ENCODE measurements around the gene SLC51A.

The SLC51A gene

GRCh38 chr3:196217307-196218154 lies 1.2 kb downstream of the SLC51A start:
- DNase-seq: no peak

DNA sequence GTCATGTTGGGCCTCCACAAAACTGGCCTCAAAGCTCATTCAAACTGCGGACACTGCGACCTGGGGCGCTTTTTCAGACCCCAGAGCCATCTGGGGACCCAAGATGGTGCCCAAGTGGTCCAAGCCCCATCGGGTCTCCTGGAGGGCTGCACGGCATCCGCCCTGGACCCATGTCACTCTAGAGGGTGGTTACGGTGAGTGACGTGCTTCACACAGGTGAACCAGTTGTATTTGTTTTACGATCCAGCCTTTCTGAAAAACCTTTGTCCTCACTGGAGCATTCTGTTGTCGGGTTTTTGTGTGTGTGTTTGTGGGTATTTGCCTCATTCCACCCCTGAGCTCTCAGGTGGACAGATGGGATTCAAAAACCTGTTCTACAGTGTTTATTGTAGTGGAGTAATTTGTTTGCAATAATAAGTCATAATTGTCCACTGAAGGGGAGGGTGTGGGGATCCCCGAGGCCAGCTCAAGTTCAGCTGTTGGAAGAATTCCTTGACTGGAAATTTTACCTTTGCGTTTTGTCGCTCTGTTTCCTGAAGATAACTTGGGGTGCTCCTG lies 1.9 kb downstream of the SLC51A start:
- no peak for DNase-seq

DNA sequence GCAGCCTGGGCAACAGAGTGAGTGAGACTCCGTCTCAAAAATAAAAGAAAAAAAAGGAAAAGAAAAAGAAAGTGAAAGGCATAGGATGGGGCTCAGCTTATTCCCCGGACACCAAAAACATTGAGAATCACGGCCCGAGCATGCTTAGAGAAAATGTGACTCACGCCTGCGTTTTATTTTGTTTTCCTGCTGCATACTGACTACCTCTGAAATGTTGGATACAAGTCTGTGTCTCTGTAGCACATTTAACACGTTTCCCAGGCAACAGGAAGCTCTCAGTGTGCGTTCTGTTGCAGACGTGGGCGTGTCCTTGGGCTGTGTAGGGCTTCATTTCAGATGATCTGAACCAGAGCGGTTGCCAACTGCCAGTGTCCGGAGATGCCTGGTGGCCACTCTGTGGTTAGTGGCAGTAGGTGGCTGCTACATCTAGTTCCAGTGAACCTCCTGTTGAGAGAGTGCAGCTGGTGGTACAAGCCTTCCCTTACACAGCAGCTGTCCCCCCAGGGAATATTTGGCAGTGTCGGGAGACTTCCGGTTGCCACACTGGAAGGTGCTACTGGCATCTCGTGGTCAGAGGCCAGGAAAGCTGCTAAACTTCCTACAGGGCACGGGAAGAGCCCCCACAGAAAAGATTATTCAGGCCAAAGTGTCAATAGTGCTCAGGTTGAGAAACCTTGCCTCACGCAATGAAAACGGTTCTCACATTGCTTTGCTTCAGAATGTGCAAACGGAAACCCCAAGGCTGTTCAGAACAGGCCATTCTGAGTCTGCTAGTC lies 3.0 kb downstream of the SLC51A start:
- DNase-seq: peak; percentile 32 to 37

DNA sequence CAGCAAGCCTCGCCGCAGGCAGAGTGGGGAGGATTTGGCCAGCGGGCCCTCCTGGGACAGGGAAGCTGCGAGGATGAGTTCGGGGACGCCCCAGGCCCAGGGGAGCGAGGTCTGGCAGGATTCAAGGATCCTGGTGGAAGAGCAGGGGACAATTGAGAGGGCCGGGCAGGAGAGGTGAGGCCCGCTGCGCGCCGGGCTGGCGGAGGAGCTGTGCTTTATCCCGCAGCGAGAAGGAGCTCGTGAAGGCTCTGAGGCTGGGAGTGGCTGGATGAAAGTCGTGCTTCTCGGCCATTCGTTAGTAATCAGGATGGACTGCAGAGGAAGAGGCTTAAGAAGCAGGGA lies 3.6 kb downstream of the SLC51A start:
- DNase-seq: no peak

DNA sequence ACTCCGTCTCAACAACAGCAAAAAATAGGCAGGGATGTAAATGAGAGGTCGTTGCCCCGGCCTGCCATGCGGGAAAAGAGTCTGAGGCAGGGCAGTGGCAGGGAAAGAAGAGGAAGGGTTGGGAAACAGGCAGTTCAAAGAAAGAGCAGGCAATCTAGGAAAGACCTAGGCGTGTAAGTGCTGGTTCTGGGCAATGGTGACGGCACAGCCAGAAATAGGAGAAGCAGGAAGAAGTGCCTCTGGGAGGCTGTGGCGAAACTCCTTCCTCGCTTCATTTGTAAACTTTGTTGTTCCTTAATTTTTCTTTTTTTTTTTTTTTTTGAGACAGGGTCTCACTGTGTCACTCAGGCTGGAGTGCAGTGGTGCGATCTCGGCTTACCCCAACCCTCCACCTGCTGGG lies 4.3 kb downstream of the SLC51A start:
- DNase-seq: no peak

DNA sequence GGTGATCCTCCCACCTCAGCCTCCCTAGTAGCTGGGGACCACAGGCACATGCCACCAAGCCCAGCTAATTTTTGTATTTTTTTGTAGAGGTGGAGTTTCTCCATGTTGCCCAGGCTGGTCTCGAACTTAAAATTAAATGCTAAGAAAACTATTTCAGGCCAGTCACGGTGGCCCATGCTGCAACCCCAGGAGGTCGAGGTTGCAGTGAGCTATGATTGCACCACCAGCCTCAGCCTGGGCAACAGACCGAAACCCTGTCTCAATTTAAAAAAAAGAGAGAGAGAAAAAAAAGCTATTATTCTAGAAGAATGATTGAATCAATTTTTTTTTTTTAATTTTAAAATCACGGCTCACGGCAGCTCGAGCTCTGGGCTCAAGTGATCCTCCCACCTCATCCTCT lies 4.7 kb downstream of the SLC51A start:
- no peak for DNase-seq

- DNase-seq: no peak
These were observed 6.7 kb downstream of the SLC51A start for GRCh38 chr3:196222876-196223595.

GRCh38 chr3:196225086-196225485 lies 8.8 kb downstream of the SLC51A start:
- DNase-seq: no peak

DNA sequence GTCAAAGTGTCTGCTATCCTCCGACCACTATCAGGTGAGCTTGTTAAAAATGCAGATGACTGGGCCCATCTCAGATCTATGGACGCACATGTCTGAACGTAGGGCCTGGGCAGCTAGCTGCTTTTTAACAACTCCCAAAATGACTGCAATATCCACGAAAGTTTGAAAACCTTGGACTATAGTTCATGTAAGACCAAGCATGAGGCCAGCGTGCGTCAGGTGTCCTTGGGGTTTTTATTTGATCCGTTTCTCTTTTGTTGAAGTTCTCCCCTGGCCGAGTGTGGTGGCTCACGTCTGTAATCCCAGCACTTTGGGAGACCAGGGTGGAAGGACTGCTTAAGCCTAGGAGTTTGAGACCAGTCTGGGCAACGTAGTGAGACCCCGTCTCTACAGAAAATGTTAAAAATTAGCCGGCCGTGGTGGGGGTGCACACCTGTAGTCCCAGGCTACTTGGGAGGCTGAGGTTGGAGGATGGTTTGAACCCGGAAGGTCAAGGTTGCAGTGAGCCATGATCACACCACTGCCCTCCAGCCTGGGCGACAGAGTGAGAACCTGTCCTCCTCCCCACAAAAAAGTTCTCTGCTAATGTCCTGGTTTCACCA lies 9.5 kb downstream of the SLC51A start:
- DNase-seq: no peak

DNA sequence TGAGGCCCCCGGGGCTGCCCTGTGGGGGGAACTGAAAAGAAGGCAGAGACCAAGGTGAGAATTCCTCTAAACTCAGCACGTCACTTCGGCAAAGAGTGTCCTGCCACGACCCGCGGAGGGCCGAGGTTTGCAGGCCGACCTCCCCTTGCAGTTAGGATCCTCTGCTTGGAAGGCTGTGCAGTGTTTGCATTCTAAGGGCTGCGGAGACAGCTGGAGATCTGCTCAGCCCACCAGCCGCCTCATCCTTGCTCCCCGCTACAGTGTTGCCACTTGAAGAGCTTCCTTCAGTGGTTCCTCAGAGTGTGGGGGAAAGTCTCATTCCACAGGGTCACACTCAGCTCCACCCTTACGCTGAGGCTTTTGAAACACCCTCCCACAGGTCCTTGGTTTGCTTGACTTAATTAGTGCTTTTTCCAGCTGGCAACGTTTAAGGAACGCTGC lies 10.8 kb downstream of the SLC51A start:
- no peak for DNase-seq

DNA sequence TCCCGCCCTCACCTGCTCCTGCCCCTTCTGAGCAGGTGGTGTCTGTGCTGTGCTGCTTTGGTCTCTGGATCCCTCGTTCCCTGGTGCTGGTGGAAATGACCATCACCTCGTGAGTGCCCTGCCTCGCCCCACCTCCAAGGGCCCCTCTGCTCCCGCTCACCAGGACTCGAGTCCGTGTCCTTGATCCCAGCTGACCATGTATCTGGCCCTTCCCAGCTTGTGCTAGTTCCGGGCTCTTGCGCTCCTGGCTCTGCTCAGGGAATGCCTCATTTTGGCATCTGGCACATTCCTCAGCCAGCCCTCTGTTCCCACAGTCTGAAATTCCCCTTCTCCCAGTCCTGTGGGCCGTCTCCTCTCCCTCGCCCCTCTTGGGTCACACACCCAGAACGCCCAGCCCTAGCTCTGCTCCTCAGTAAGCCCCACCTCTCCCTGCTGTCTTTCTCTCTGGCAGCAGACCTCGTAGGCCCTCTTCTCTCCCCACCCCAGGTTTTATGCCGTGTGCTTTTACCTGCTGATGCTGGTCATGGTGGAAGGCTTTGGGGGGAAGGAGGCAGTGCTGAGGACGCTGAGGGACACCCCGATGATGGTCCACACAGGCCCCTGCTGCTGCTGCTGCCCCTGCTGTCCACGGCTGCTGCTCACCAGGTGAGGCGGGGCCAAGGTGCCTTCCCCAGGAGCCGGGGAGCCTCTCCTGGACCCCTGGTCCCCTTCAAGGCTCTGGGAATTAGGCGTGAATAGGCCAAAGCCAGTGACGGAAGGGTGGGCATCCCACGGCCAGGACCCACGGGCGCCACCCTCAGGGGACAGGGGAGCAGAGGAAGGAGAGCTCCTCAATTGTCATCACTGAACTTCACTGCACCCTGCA lies 11.5 kb downstream of the SLC51A start:
- DNase-seq: no peak

DNA sequence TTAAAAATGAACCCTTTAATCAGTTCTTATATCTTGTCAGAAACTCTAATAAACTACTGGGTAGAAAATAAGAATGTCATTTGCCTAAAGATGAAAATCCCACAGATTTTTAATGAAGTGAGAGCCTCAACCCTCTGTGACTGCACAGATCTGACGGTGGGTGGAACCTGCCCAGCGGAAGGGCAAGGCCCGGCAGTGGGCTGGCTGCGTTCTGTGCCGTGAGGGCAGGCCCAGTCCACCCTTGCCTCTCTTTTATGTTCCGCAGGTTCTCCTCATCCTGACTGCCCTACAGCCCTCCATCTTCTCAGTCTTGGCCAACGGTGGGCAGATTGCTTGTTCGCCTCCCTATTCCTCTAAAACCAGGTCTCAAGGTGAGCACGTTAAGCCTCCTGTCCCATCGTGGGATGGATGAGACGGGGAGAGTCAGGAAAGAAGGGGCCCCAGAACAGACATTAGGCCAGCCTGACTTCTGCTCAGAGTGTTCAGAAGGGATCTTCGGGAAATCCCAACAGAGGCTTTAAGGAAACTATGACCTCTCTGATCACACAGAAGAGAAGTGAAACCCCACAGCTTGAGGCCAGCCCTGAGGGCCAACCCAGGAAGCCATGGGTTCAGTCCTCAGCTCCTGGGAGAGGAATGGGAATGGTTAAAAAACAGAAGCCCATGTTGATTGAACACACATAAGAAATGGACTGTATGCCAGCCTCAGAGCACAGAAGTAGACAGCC lies 16.0 kb downstream of the SLC51A start:
- no peak for DNase-seq

DNA sequence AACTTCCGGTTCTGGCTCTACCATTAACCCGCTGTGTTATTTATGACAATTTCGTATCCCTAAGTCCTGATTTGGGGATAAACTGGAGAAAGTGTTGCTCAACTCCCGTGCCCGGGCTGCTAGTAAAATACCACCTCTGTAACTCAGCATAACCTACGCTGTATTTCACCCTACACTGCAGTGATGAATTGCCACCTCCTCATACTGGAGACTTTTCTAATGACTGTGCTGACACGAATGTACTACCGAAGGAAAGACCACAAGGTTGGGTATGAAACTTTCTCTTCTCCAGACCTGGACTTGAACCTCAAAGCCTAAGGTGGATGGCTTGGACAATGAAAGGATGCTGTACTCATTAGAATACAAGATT lies 16.5 kb downstream of the SLC51A start:
- DNase-seq: no peak

DNA sequence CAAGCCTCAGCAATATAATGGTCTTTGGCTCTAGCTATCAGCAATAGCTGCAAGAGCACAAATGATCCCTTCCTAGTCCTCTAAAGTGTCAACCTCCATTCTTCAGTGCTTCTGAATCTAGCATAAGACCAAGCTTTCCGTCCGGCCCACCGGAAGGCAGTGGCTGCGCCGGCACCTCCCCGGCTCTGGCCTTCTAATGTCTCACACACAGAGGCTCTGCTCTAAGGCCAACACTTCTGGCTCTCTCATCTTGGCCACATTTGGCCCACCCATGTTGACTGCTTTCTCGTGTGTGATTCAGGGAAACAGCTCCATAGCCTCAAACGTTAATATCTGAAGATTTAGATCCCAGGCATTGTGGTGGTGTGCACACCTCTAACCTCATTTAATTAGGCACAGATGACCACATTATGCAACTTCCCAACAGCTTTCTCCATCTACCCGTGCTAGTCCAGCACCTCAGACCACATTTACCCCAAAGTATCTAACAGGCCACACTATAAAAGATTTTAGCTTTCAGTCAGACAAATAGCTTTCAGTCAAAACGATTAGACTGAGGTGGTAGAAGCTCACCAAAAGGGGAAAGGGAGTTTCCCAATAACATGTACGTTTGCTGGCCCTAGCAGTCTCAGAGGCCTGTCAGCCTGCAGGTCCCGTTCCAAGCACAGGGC lies 19.3 kb downstream of the SLC51A start:
- no peak for DNase-seq

GRCh38 chr3:196236223-196236622 lies 19.9 kb downstream of the SLC51A start:
- no peak for DNase-seq

GRCh38 chr3:196237203-196237602 lies 20.9 kb downstream of the SLC51A start:
- peak in 1 of 2 experiments; percentile 8 for DNase-seq

GRCh38 chr3:196238612-196239560 lies 22.6 kb downstream of the SLC51A start:
- DNase-seq: no peak

GRCh38 chr3:196240424-196240823 lies 24.1 kb downstream of the SLC51A start:
- DNase-seq: no peak

- DNase-seq: no peak
These were observed 25.4 kb downstream of the SLC51A start for GRCh38 chr3:196241704-196242103.
